T-cell (primary cell): ENCODE data around the gene TENM4. TPM values are rescaled to one million over a fixed set of nuclear protein-coding genes. Genes with fewer than 3 reads are reported as not detected.

ENCODE experiments used
- ATAC-seq, 4 experiments: fragments of 200-7000 bp in 3 of 4; fragments of 150-1000 bp in 1 of 4; cut with Tn5 transposase; replicated peaks in 1 of 4; 1 replicate in 3 of 4; 2 replicates in 1 of 4; pipeline ENCODE4 v1.10.0; 2021; ENCODE audit warnings: moderate library complexity in 3 of 4, mild to moderate bottlenecking in 2 of 4, moderate number of reproducible peaks in 1 of 4
- CTCF ChIA-PET, 2 donors: fragments of 300-600 bp; sonication (Branson Sonifier 250); formaldehyde crosslinking; loops; one replicate each; lab custom pipeline; 2022; ENCODE audit warnings: antibody characterized with exemption in 2 of 2; lab: Charles Lee
- POLR2A ChIA-PET, 2 donors: fragments of 300-600 bp; sonication (Branson Sonifier 250); formaldehyde crosslinking; loops; one replicate each; lab custom pipeline; 2022; ENCODE audit warnings: antibody characterized with exemption in 2 of 2; lab: Charles Lee
- DNase-seq, 35 experiments: peaks; one replicate each; pipeline versions ENCODE4 v3.0.0 to v3.0.0-alpha.2; 2013 to 2023
- H3K27ac ChIP-seq: one replicate; pipeline ENCODE4 v1.5.1; 2013; ENCODE audit warnings: low read length
- H3K27me3 ChIP-seq, 2 experiments: replicated peaks in 1 of 2; 1 replicate in 1 of 2; 2 replicates in 1 of 2; pipeline versions ENCODE4 v1.6.1 to v1.7.0; 2013; ENCODE audit warnings: low read length in 1 of 2, mixed read lengths in 1 of 2; ENCODE audit not compliant: control insufficient read depth in 2 of 2, insufficient read depth in 2 of 2; ENCODE audit errors: extremely low read depth in 1 of 2
- H3K36me3 ChIP-seq, 2 donors: 1 replicate in 1 of 2; 2 replicates in 1 of 2; pipeline versions ENCODE4 v1.6.1 to v1.7.0; 2013; ENCODE audit warnings: low read length in 1 of 2; ENCODE audit not compliant: control insufficient read depth in 2 of 2, insufficient read depth in 1 of 2; ENCODE audit errors: extremely low read depth in 1 of 2
- H3K4me1 ChIP-seq, 2 experiments: 1 replicate in 1 of 2; 2 replicates in 1 of 2; pipeline versions ENCODE4 v1.6.1 to v1.7.0; 2013; ENCODE audit warnings: low read length in 2 of 2, mixed read lengths in 1 of 2; ENCODE audit not compliant: insufficient read depth in 2 of 2, control insufficient read depth in 1 of 2; ENCODE audit errors: extremely low read depth in 1 of 2
- H3K4me3 ChIP-seq, 2 donors: 1 replicate in 1 of 2; 2 replicates in 1 of 2; pipeline versions ENCODE4 v1.5.1 to v1.7.0; 2013; ENCODE audit warnings: mild to moderate bottlenecking in 2 of 2, low read length in 1 of 2, moderate library complexity in 1 of 2; ENCODE audit not compliant: control insufficient read depth in 1 of 2; ENCODE audit errors: extremely low read depth in 1 of 2
- H3K9me3 ChIP-seq: 2 replicates; pipeline ENCODE4 v1.7.0; 2013
- H3K27ac Mint-ChIP-seq, 2 donors: one replicate each; pipeline ENCODE4 v1.8.0; 2020 to 2021; ENCODE audit warnings: mild to moderate bottlenecking in 2 of 2, mixed read lengths in 2 of 2
- H3K27me3 Mint-ChIP-seq, 2 donors: one replicate each; pipeline ENCODE4 v1.8.0; 2021 to 2022; ENCODE audit warnings: mixed read lengths in 2 of 2
- H3K36me3 Mint-ChIP-seq: one replicate; pipeline ENCODE4 v1.8.0; 2021; ENCODE audit warnings: mixed read lengths
- H3K4me1 Mint-ChIP-seq, 3 donors: one replicate each; pipeline ENCODE4 v1.8.0; 2020 to 2022; ENCODE audit warnings: mixed read lengths in 3 of 3, mild to moderate bottlenecking in 1 of 3
- H3K4me3 Mint-ChIP-seq, 3 donors: one replicate each; pipeline ENCODE4 v1.8.0; 2020 to 2022; ENCODE audit warnings: mild to moderate bottlenecking in 3 of 3, mixed read lengths in 3 of 3, moderate library complexity in 3 of 3
- H3K9me3 Mint-ChIP-seq, 3 donors: one replicate each; pipeline ENCODE4 v1.8.0; 2020 to 2022; ENCODE audit warnings: mixed read lengths in 3 of 3
- WGBS: methylation state at CpG from one replicate; pipeline ENCODE4 v1.1.5; 2013; ENCODE audit warnings: missing lambda C conversion rate; ENCODE audit not compliant: insufficient coverage; 5-methylcytosine and 5-hydroxymethylcytosine counted together
- total RNA-seq, 35 experiments: library from RNA in 6 of 35; stranded (reverse) in 6 of 35; fragments of 120-200 nt in 1 of 35; gene quantifications; one replicate each; pipeline versions ENCODE4 v1.2.1 to v1.2.4 and lab custom pipeline; 2013 to 2026

The TENM4 gene
- total RNA-seq, 5 donors from 2014 or later (not counting 1 experiment from before 2014, with no cell fraction given): 0.03 to 0.35 (median 0.03) TPM; not detected in 2

DNA sequence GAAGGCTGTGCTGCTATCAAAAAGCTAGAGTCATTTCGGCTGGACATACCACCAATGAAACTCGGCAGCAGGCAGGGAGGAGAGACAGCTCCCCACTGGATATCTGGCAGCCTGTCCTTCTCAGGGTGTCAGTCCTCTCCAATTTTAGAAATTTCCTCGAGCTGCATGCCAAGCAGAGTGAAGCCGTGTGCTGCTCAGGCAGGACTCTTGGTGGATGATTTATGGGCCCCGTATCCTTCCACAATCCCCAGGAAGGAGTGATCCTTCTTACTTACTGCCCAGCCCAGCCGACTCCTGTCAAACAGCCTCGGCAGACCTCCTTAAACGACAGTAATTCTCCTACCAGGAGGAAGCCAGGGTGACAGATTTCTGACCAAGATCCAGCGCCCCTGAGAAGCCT lies 410.4 kb downstream of the TENM4 start:
- ATAC-seq (no peak), DNase-seq (no peak)
- POLR2A ChIA-PET: no interaction called here
- Histone ChIP-seq H3K36me3 (no peaks in the 10 kb centered on the region), H3K9me3 (no peaks in the 10 kb centered on the region), H3K27ac (no peak overlapping the region), H3K4me3 (no peak overlapping the region), H3K27me3 (peaks cover 0 to 19% of the 10 kb centered on the region in 2 experiments), H3K4me1 (no peaks in the 10 kb centered on the region)
- Mint-ChIP-seq H3K36me3 (no peaks in the 10 kb centered on the region), H3K27ac (no peak overlapping the region), H3K27me3 (peaks cover 36 to 44% of the 10 kb centered on the region in 2 donors), H3K9me3 (no peaks in the 10 kb centered on the region), H3K4me1 (peaks cover 0 to 7% (median 2%) of the 10 kb centered on the region in 3 donors), H3K4me3 (no peak overlapping the region)
- CTCF ChIA-PET: no interaction called here
- 21% methylated on average over 4 of the region's 9 CpGs for WGBS

- CTCF ChIA-PET: no interaction called here
- Mint-ChIP-seq H3K4me3 (no peak overlapping the region), H3K27me3 (peaks cover 34 to 45% of the 10 kb centered on the region in 2 donors), H3K27ac (no peak overlapping the region), H3K36me3 (no peaks in the 10 kb centered on the region), H3K4me1 (peaks cover 0 to 7% (median 2%) of the 10 kb centered on the region in 3 donors), H3K9me3 (no peaks in the 10 kb centered on the region)
- Histone ChIP-seq H3K27me3 (peaks cover 0 to 22% of the 10 kb centered on the region in 2 experiments), H3K4me1 (no peaks in the 10 kb centered on the region), H3K9me3 (no peaks in the 10 kb centered on the region), H3K27ac (no peak overlapping the region), H3K4me3 (no peak overlapping the region), H3K36me3 (no peaks in the 10 kb centered on the region)
- DNase-seq: no peak
- ATAC-seq: no peak
- no CpG with 5 or more reads among the region's 1 CpG for WGBS
- POLR2A ChIA-PET: no interaction called here
These were observed 412.6 kb downstream of the TENM4 start for GRCh38 chr11:79028225-79028624.

GRCh38 chr11:79026803-79027445 lies 413.9 kb downstream of the TENM4 start:
- Histone ChIP-seq H3K27ac (no peak overlapping the region), H3K4me1 (no peaks in the 10 kb centered on the region), H3K9me3 (no peaks in the 10 kb centered on the region), H3K4me3 (no peak overlapping the region), H3K36me3 (no peaks in the 10 kb centered on the region), H3K27me3 (peaks cover 0 to 19% of the 10 kb centered on the region in 2 experiments)
- Mint-ChIP-seq H3K4me3 (no peak overlapping the region), H3K27ac (no peak overlapping the region), H3K27me3 (peaks cover 29 to 43% of the 10 kb centered on the region in 2 donors), H3K4me1 (peaks cover 0 to 7% (median 2%) of the 10 kb centered on the region in 3 donors), H3K36me3 (no peaks in the 10 kb centered on the region), H3K9me3 (no peaks in the 10 kb centered on the region)
- ChIA-PET CTCF (no interaction called here), POLR2A (no interaction called here)
- WGBS: no CpG with 5 or more reads among the region's 3 CpGs
- DNase-seq (no peak), ATAC-seq (no peak)

GRCh38 chr11:79025622-79026021 lies 415.2 kb downstream of the TENM4 start:
- Mint-ChIP-seq H3K4me1 (peaks cover 0 to 7% (median 2%) of the 10 kb centered on the region in 3 donors), H3K27me3 (peaks cover 19 to 35% of the 10 kb centered on the region in 2 donors), H3K9me3 (no peaks in the 10 kb centered on the region), H3K4me3 (no peak overlapping the region), H3K36me3 (no peaks in the 10 kb centered on the region), H3K27ac (no peak overlapping the region)
- DNase-seq: no peak
- ChIA-PET CTCF (no interaction called here), POLR2A (no interaction called here)
- Histone ChIP-seq H3K4me3 (no peak overlapping the region), H3K27ac (no peak overlapping the region), H3K27me3 (peaks cover 0 to 17% of the 10 kb centered on the region in 2 experiments), H3K36me3 (no peaks in the 10 kb centered on the region), H3K4me1 (no peaks in the 10 kb centered on the region), H3K9me3 (no peaks in the 10 kb centered on the region)
- WGBS: 57% methylated on average over 2 of the region's 5 CpGs
- no peak for ATAC-seq

- H3K27ac Mint-ChIP-seq: no peak overlapping the region
- peaks cover 0 to 7% (median 2%) of the 10 kb centered on the region in 3 donors for H3K4me1 Mint-ChIP-seq
- no peak for ATAC-seq
- no peaks in the 10 kb centered on the region for H3K36me3 Mint-ChIP-seq
- Histone ChIP-seq H3K27me3 (peaks cover 0 to 12% of the 10 kb centered on the region in 2 experiments), H3K36me3 (no peaks in the 10 kb centered on the region), H3K4me3 (no peak overlapping the region), H3K4me1 (no peaks in the 10 kb centered on the region), H3K9me3 (no peaks in the 10 kb centered on the region), H3K27ac (no peak overlapping the region)
- H3K27me3 Mint-ChIP-seq: peaks cover 17 to 34% of the 10 kb centered on the region in 2 donors
- POLR2A ChIA-PET: no interaction called here
- no peak overlapping the region for H3K4me3 Mint-ChIP-seq
- CTCF ChIA-PET: no interaction called here
- no peaks in the 10 kb centered on the region for H3K9me3 Mint-ChIP-seq
- no peak for DNase-seq
- WGBS: no CpG with 5 or more reads among the region's 3 CpGs
These were observed 415.7 kb downstream of the TENM4 start for GRCh38 chr11:79025097-79025496.

- H3K4me3 ChIP-seq: no peak overlapping the region
- no peaks in the 10 kb centered on the region for H3K36me3 ChIP-seq
- H3K4me1 Mint-ChIP-seq: peaks cover 0 to 7% (median 2%) of the 10 kb centered on the region in 3 donors
- H3K27ac Mint-ChIP-seq: no peak overlapping the region
- CTCF ChIA-PET: no interaction called here
- no peaks in the 10 kb centered on the region for H3K9me3 ChIP-seq
- no peak overlapping the region for H3K27ac ChIP-seq
- H3K9me3 Mint-ChIP-seq: no peaks in the 10 kb centered on the region
- no peaks in the 10 kb centered on the region for H3K36me3 Mint-ChIP-seq
- WGBS: 100% methylated on average over 1 of the region's 5 CpGs
- peaks cover 17 to 21% of the 10 kb centered on the region in 2 donors for H3K27me3 Mint-ChIP-seq
- peaks cover 0 to 8% of the 10 kb centered on the region in 2 experiments for H3K27me3 ChIP-seq
- POLR2A ChIA-PET: no interaction called here
- DNase-seq (no peak), ATAC-seq (no peak)
- no peaks in the 10 kb centered on the region for H3K4me1 ChIP-seq
- no peak overlapping the region for H3K4me3 Mint-ChIP-seq
These were observed 418.6 kb downstream of the TENM4 start for GRCh38 chr11:79022265-79022664.
